NCI-H2196 (cell line): ENCODE data around the gene UPK1A.
A peak's percentile ranks its signal among the peaks of the same experiment; 100 is the strongest.
"Not testable (repeated sequence)": the region's sequence is repeated elsewhere in the genome, so short reads cannot be mapped to it uniquely, and the experiment has no call there.

Source experiments
- DNase-seq: peaks from one replicate; lab custom pipeline; 2025; ENCODE audit not compliant: unreplicated experiment; lab: John Stamatoyannopoulos, UW

Gene UPK1A

GRCh38 chr19:35689836-35690235 lies 23.5 kb downstream of the UPK1A start:
- no peak for DNase-seq

- DNase-seq, result not testable (repeated sequence)
Observed at GRCh38 chr19:35691106-35691505, 24.8 kb downstream of the UPK1A start.

- DNase-seq, result no peak
Observed at GRCh38 chr19:35692010-35692409, 25.7 kb downstream of the UPK1A start.

- DNase-seq, result no peak
Observed at GRCh38 chr19:35693422-35693821, 27.1 kb downstream of the UPK1A start.

GRCh38 chr19:35693835-35694599 lies 27.7 kb downstream of the UPK1A start:
- peak; percentile 91 for DNase-seq

- no peak for DNase-seq
Observed at GRCh38 chr19:35695895-35696422, 29.6 kb downstream of the UPK1A start.

- no peak for DNase-seq
Observed at GRCh38 chr19:35696835-35697234, 30.5 kb downstream of the UPK1A start.

- DNase-seq, result peak; percentile 98
Observed at GRCh38 chr19:35702223-35703012, 36.1 kb downstream of the UPK1A start.

- DNase-seq, result peak; percentile 63
Observed at GRCh38 chr19:35703343-35703742, 37.0 kb downstream of the UPK1A start.

GRCh38 chr19:35704218-35704617 lies 37.9 kb downstream of the UPK1A start, which contains the start of gene ZBTB32:
Gene ZBTB32 (plus strand): TSS chr19:35704558. CDS start chr19:35714627, 10,069 bp downstream.
- DNase-seq, result no peak

GRCh38 chr19:35708391-35708790 lies 42.1 kb downstream of the UPK1A start:
- no peak for DNase-seq

GRCh38 chr19:35710784-35711723 lies 44.7 kb downstream of the UPK1A start:
- no peak for DNase-seq

DNA sequence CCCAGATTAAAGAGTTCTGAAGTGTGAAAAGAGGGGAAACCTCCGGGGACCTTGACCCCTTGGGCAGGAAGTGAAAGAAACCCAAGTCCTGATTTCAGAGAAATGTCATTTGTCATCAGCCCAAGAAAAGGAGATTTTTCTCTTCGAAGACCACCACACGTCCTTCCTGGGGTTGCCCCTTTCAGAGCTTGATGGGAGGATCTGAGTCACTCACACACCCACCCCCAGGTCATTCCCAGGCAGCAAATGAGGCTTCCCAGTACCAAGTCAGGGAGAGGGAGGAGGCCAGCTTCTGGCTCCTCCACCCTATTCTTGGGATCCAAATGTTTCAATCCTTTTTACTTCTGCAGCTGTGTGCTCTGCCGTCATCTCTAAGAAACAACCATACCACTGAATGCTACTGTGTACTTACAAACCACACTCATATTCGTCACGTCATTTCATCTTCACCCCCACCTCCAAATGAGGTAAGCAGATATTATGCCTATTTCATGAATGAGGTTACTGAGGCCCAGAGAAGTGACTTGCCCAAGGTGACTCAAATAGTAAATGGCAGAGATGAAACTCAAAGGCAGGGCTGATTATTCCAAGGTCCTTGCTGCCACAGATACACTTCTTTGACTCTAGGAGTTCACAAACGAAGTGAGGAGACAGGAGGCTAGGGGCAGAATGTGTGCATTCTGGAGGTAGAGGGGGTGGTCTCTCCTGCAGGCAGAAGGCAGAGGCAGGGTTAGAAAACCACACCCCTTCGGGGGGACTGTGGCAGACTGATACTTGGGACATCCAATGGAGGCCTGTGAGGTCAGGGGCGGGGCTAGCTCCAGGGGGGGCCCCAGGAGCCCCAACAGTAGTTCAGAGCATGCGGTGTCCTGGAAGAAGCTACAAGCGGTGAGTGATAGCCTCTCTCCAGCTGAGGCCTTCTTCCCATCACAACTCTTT lies 46.5 kb downstream of the UPK1A start:
- DNase-seq, result no peak

GRCh38 chr19:35713506-35713850 lies 47.2 kb downstream of the UPK1A start:
- no peak for DNase-seq

DNA sequence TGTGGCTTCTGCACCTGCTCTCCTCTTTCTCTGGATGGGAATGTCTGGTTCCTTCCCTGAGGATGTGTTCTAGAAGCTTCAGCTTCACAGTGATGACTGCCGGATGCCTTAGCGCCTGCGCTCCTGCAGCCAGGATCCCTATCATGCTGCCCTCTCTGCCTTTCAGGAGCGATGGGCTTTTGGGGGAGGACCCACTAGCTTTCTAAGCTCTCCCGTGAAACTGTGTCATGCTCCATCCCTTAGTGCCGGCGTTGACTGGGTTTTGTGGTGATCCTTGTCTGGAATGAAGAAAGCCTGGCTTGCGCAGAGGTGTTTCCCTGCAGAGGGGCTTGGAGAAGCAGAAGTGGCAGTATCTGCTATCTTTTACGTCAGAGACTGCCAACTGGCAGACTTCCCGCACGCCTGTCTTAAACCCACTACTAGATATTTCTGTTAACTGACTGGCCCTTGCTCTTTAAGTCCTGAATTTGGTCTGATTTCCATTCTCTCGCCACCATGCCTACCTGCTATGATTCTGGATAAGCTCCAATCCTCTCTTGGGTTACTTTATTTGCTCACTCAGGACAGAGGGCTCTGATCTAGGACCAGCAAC lies 47.7 kb downstream of the UPK1A start:
- no peak for DNase-seq

DNA sequence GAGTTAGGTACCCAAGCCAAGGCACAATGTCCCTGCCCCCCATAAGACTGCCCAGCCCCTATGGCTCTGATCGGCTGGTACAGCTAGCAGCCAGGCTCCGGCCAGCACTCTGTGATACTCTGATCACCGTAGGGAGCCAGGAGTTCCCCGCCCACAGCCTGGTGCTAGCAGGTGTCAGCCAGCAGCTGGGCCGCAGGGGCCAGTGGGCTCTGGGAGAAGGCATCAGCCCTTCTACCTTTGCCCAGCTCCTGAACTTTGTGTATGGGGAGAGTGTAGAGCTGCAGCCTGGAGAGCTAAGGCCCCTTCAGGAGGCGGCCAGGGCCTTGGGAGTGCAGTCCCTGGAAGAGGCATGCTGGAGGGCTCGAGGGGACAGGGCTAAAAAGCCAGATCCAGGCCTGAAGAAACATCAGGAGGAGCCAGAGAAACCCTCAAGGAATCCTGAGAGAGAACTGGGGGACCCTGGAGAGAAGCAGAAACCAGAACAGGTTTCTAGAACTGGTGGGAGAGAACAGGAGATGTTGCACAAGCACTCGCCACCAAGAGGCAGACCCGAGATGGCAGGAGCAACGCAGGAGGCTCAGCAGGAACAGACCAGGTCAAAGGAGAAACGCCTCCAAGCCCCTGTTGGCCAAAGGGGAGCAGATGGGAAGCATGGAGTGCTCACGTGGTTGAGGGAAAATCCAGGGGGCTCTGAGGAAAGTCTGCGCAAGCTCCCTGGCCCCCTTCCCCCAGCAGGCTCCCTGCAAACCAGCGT lies 48.5 kb downstream of the UPK1A start:
- DNase-seq, result peak; percentile 17

DNA sequence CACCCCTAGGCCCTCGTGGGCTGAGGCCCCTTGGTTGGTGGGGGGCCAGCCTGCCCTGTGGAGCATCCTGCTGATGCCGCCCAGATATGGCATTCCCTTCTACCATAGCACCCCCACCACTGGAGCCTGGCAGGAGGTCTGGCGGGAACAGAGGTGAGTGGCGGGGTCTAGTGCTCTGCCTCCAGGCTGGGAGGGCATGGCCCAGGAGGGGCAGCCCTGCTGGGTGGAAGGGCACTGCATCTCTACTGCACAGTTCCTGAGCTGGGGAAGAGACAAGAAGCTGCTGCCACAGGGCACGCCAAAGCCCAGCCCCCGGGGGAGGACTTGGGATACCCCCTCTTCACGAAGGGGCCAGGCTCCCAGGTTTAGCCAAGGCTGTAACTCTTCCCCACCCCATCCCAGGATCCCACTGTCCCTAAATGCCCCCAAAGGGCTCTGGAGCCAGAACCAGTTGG lies 49.1 kb downstream of the UPK1A start:
- no peak for DNase-seq

DNA sequence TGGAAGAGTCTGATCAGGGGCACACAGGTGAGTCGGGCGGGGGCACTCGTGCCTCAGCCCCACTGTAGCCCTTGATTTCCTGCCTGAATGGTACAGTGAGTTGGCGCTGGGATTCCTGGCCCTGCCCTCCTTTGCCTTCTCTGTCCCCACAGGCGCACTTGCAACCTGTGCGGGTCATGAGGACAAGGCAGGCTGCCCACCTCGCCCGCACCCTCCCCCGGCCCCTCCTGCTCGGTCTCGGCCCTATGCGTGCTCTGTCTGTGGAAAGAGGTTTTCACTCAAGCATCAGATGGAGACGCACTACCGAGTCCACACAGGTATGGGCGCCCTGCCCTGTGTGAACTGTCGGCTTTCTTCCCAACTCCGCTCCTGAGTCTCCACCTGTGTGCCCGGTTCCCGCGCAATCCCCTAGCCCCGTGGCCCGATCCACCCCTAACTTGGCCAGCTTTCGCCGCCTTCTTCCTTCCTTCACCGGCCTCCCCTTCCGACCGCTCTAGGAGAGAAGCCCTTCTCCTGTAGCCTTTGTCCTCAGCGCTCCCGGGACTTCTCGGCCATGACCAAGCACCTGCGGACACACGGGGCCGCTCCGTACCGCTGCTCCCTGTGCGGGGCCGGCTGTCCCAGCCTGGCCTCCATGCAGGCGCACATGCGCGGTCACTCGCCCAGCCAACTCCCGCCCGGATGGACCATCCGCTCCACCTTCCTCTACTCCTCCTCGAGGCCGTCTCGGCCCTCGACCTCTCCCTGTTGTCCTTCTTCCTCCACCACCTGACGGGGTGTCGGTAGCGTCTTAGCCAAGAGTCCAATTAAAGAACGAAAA lies 49.9 kb downstream of the UPK1A start:
- DNase-seq, result no peak
